Neural cell (in vitro differentiated cells): ENCODE measurements around the gene TMEM89. TPM values are rescaled to one million over a fixed set of nuclear protein-coding genes. Genes with fewer than 3 reads are reported as not detected.
A peak's percentile ranks its signal among the peaks of the same experiment; 100 is the strongest.

Experiments used
- H2AFZ ChIP-seq: fragments of 200-600, 300-800 bp; sonication (generic), shearing (Covaris generic); 2 replicates; pipeline ENCODE4 v1.6.0; 2014; ENCODE audit warnings: low read depth, mild to moderate bottlenecking, antibody characterized with exemption, low read length, moderate library complexity
- H3F3A ChIP-seq: fragments of 200-600 bp; shearing (Covaris generic); 2 replicates; pipeline ENCODE4 v1.6.1; 2016; ENCODE audit warnings: mild to moderate bottlenecking, moderate library complexity, mixed read lengths, antibody characterized with exemption, low read length; ENCODE audit not compliant: insufficient read depth, poor library complexity, severe bottlenecking
- H3K27ac ChIP-seq: fragments of 200-600, 300-800 bp; sonication (generic), shearing (Covaris generic); 2 replicates; pipeline ENCODE4 v1.5.1; 2014; ENCODE audit warnings: mild to moderate bottlenecking, low read length, moderate library complexity
- H3K27me3 ChIP-seq: fragments of 300-800, 200-600 bp; sonication (generic), shearing (Covaris generic); 2 replicates; pipeline ENCODE4 v1.6.0; 2014; ENCODE audit warnings: mild to moderate bottlenecking, low read depth, low read length, moderate library complexity; ENCODE audit not compliant: insufficient read depth
- H3K36me3 ChIP-seq: fragments of 300-800, 200-600 bp; sonication (generic), shearing (Covaris generic); 2 replicates; pipeline ENCODE4 v1.5.1; 2014; ENCODE audit warnings: mild to moderate bottlenecking, antibody characterized with exemption, low read length, moderate library complexity; ENCODE audit not compliant: insufficient read depth
- H3K4me2 ChIP-seq: fragments of 300-800, 200-600 bp; sonication (generic), shearing (Covaris generic); 2 replicates; pipeline ENCODE4 v1.6.0; 2014; ENCODE audit warnings: mild to moderate bottlenecking, low read length
- H3K4me3 ChIP-seq: fragments of 300-800, 200-600 bp; sonication (generic), shearing (Covaris generic); 2 replicates; pipeline ENCODE4 v1.5.1; 2014; ENCODE audit warnings: mild to moderate bottlenecking, low read length, moderate library complexity
- H3K79me2 ChIP-seq: fragments of 200-600 bp; shearing (Covaris generic); replicated peaks from 2 replicates; pipeline ENCODE4 v1.6.0; 2014; ENCODE audit warnings: mild to moderate bottlenecking, low read length, moderate library complexity; ENCODE audit not compliant: insufficient read depth
- H3K9ac ChIP-seq: fragments of 300-800, 200-600 bp; sonication (generic), shearing (Covaris generic); 2 replicates; pipeline ENCODE4 v1.6.1; 2016; ENCODE audit warnings: mild to moderate bottlenecking, low read length, mixed read lengths
- H3K9me2 ChIP-seq: fragments of 200-600 bp; shearing (Covaris generic); 2 replicates; pipeline ENCODE4 v1.6.1; 2016; ENCODE audit warnings: mild to moderate bottlenecking, low read length, mixed read lengths; ENCODE audit not compliant: insufficient read depth
- H3K9me3 ChIP-seq: fragments of 200-600, 300-800 bp; sonication (generic), shearing (Covaris generic); 2 replicates; pipeline ENCODE4 v1.6.1; 2016; ENCODE audit warnings: mild to moderate bottlenecking, mixed run types, low read length, moderate library complexity, mixed read lengths
- H4K20me1 ChIP-seq: fragments of 200-600 bp; shearing (Covaris generic); 2 replicates; pipeline ENCODE4 v1.6.1; 2016; ENCODE audit warnings: mild to moderate bottlenecking, mixed run types; ENCODE audit not compliant: insufficient read depth
- CTCF ChIP-seq: fragments of 450-650 bp; IDR thresholded peaks from 2 replicates; pipeline ENCODE4 v1.5.1; 2014; ENCODE audit warnings: antibody characterized with exemption, mild to moderate bottlenecking, moderate library complexity; ENCODE audit not compliant: poor library complexity, severe bottlenecking
- EP300 ChIP-seq: fragments of 450-650 bp; conservative IDR thresholded peaks from 2 replicates; pipeline ENCODE4 v1.6.1; 2014; ENCODE audit warnings: antibody characterized with exemption, mild to moderate bottlenecking, moderate library complexity; ENCODE audit not compliant: poor library complexity, severe bottlenecking
- EZH2 ChIP-seq: fragments of 200-600, 300-800 bp; shearing (Covaris generic), sonication (generic); IDR thresholded peaks from 2 replicates; pipeline ENCODE4 v1.6.1; 2014; ENCODE audit warnings: antibody characterized with exemption, low read length, borderline replicate concordance, mild to moderate bottlenecking; ENCODE audit not compliant: insufficient read depth, poor library complexity, severe bottlenecking
- MXI1 ChIP-seq: fragments of 450-650 bp; conservative IDR thresholded peaks from 2 replicates; pipeline ENCODE4 v1.6.1; 2014; ENCODE audit warnings: antibody characterized with exemption, mild to moderate bottlenecking; ENCODE audit not compliant: poor library complexity, severe bottlenecking
- POLR2AphosphoS5 ChIP-seq: IDR thresholded peaks from 2 replicates; pipeline ENCODE4 v1.6.1; 2012
- RAD21 ChIP-seq: fragments of 450-650 bp; conservative IDR thresholded peaks from 2 replicates; pipeline ENCODE4 v1.6.1; 2014; ENCODE audit warnings: antibody characterized with exemption, mild to moderate bottlenecking, moderate library complexity
- REST ChIP-seq: IDR thresholded peaks from 2 replicates; pipeline ENCODE4 v1.6.1; 2012; ENCODE audit warnings: borderline replicate concordance
- SMC3 ChIP-seq: fragments of 450-650 bp; conservative IDR thresholded peaks from 2 replicates; pipeline ENCODE4 v1.6.1; 2014; ENCODE audit warnings: antibody characterized with exemption, mild to moderate bottlenecking, moderate library complexity; ENCODE audit not compliant: poor library complexity
- TAF1 ChIP-seq: IDR thresholded peaks from 2 replicates; pipeline ENCODE4 v1.6.1; 2012; ENCODE audit warnings: low read depth
- polyA plus RNA-seq: library from polyadenylated mRNA; depleted of rRNA; stranded (reverse); fragments of >200 nt; gene quantifications from 2 replicates; pipeline ENCODE4 v1.2.3, GENCODE V29; 2014

The TMEM89 gene
- polyA plus RNA-seq, 1 donor from 2014 or later, result 0.52 TPM

- H3K9me2 ChIP-seq, result no peaks in the 10 kb centered on the region
- H3K27ac ChIP-seq, result peak within 1 kb of the TSS; percentile 52
- H4K20me1 ChIP-seq, result peaks cover 39% of the 10 kb centered on the region
- no peak within 1 kb of the TSS for H2AFZ ChIP-seq
- H3K36me3 ChIP-seq, result no peaks in the 10 kb centered on the region
- peak within 1 kb of the TSS; percentile 64 for H3K9ac ChIP-seq
- no peaks in the 10 kb centered on the region for H3F3A ChIP-seq
- H3K4me2 ChIP-seq, result peak within 1 kb of the TSS; percentile 42
- peak within 1 kb of the TSS; percentile 80 for H3K4me3 ChIP-seq
- no peaks in the 10 kb centered on the region for H3K9me3 ChIP-seq
- no peaks in the 10 kb centered on the region for H3K79me2 ChIP-seq
- TF ChIP-seq CTCF, result peak; percentile 60
- no peak for TF ChIP-seq EZH2
- peak; percentile 22 for TF ChIP-seq REST
- peak; percentile 59 for TF ChIP-seq SMC3
- peak; percentile 68 for TF ChIP-seq POLR2AphosphoS5
- TF ChIP-seq TAF1, result no peak
- TF ChIP-seq RAD21, result peak; percentile 41
- TF ChIP-seq MXI1, result peak; percentile 87
- peak; percentile 39 for TF ChIP-seq EP300
- no peaks in the 10 kb centered on the region for H3K27me3 ChIP-seq
These were observed 13.9 kb upstream of the TMEM89 start, which contains the start of gene SLC26A6 for GRCh38 chr3:48635222-48636021. Gene SLC26A6 (minus strand): TSS chr3:48635461. CDS start chr3:48635393, 68 bp downstream.

GRCh38 chr3:48634661-48635221 lies 13.2 kb upstream of the TMEM89 start:
- no peaks in the 10 kb centered on the region for H3K36me3 ChIP-seq
- no peaks in the 10 kb centered on the region for H3K9me3 ChIP-seq
- peak overlapping the region; percentile 64 for H3K9ac ChIP-seq
- no peak overlapping the region for H2AFZ ChIP-seq
- no peaks in the 10 kb centered on the region for H3K27me3 ChIP-seq
- H3K9me2 ChIP-seq, result no peaks in the 10 kb centered on the region
- peak overlapping the region; percentile 52 for H3K27ac ChIP-seq
- H3K4me3 ChIP-seq, result peak overlapping the region; percentile 80
- no peaks in the 10 kb centered on the region for H3F3A ChIP-seq
- peak overlapping the region; percentile 42 for H3K4me2 ChIP-seq
- peaks cover 38% of the 10 kb centered on the region for H4K20me1 ChIP-seq
- H3K79me2 ChIP-seq, result no peaks in the 10 kb centered on the region
- TF ChIP-seq REST, result no peak
- no peak for TF ChIP-seq EZH2
- TF ChIP-seq MXI1, result no peak
- no peak for TF ChIP-seq TAF1
- TF ChIP-seq EP300, result no peak
- no peak for TF ChIP-seq CTCF
- TF ChIP-seq POLR2AphosphoS5, result no peak
- no peak for TF ChIP-seq RAD21
- no peak for TF ChIP-seq SMC3
